Suprapubic skin (tissue), 4 donors: ENCODE results near the gene MAML2.

ENCODE experiments used
- EP300 ChIP-seq: sonication (generic); formaldehyde crosslinking; IDR thresholded peaks from one replicate; pipeline ENCODE4 v1.6.1; 2017; ENCODE audit warnings: antibody characterized with exemption
- POLR2A ChIP-seq, 2 donors: fragments of 450-650 bp; IDR thresholded peaks; one replicate each; pipeline ENCODE4 v1.6.1; 2017; ENCODE audit warnings: antibody characterized with exemption in 2 of 2, mild to moderate bottlenecking in 2 of 2, moderate library complexity in 2 of 2
- POLR2AphosphoS5 ChIP-seq, 3 donors: sonication (generic); formaldehyde crosslinking; IDR thresholded peaks; one replicate each; pipeline ENCODE4 v1.6.1; 2017; ENCODE audit warnings: antibody characterized with exemption in 3 of 3
- TF ChIP-seq, protein P1 (sequence below), 2 donors: fragments of 200-600 bp in 1 of 2; fragments of 450-650 bp in 1 of 2; sonication (generic) in 1 of 2; IDR thresholded peaks; one replicate each; pipeline ENCODE4 v1.5.1; 2016 to 2019; ENCODE audit warnings: antibody characterized with exemption in 2 of 2, mild to moderate bottlenecking in 1 of 2, moderate library complexity in 1 of 2

GRCh38 chr11:96373826-96374225 is 30.8 kb upstream of the MAML2 start:
- TF ChIP-seq POLR2A (IDR thresholded peaks at IDR 0.05) (no peak), POLR2AphosphoS5 (IDR thresholded peaks at IDR 0.05) (no peak), EP300 (no peak)
- TF ChIP-seq, protein P1, sequence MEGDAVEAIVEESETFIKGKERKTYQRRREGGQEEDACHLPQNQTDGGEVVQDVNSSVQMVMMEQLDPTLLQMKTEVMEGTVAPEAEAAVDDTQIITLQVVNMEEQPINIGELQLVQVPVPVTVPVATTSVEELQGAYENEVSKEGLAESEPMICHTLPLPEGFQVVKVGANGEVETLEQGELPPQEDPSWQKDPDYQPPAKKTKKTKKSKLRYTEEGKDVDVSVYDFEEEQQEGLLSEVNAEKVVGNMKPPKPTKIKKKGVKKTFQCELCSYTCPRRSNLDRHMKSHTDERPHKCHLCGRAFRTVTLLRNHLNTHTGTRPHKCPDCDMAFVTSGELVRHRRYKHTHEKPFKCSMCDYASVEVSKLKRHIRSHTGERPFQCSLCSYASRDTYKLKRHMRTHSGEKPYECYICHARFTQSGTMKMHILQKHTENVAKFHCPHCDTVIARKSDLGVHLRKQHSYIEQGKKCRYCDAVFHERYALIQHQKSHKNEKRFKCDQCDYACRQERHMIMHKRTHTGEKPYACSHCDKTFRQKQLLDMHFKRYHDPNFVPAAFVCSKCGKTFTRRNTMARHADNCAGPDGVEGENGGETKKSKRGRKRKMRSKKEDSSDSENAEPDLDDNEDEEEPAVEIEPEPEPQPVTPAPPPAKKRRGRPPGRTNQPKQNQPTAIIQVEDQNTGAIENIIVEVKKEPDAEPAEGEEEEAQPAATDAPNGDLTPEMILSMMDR (IDR thresholded peaks at IDR 0.05) = no peak
